AG10803 (cell line): Measurements from ENCODE around the gene KLK3.

Source experiments
- DNase-seq: peaks from one replicate; pipeline ENCODE4 v3.0.0; 2010; ENCODE audit warnings: low read depth
- H3K4me3 ChIP-seq: 2 replicates; pipeline ENCODE4 v1.5.1; 2011; ENCODE audit warnings: mild to moderate bottlenecking, low read length, control low read depth
- CTCF ChIP-seq: conservative IDR thresholded peaks from 2 replicates; pipeline ENCODE4 v1.5.1; 2011; ENCODE audit warnings: mild to moderate bottlenecking, low read length, control low read depth, inconsistent platforms

Gene KLK3

GRCh38 chr19:50823389-50824042 lies 31.2 kb upstream of the KLK3 start, which contains the start of gene KLK1:
KLK1 (minus strand) TSS chr19:50823787; CDS start chr19:50823748, 39 bp downstream.
- no peak for TF ChIP-seq CTCF
- H3K4me3 ChIP-seq: no peak within 1 kb of the TSS
- DNase-seq: no peak

- no peak overlapping the region for H3K4me3 ChIP-seq
- no peak for DNase-seq
- TF ChIP-seq CTCF: no peak
These were observed 28.0 kb upstream of the KLK3 start for GRCh38 chr19:50826492-50827240.

- no peak for DNase-seq
- no peak for TF ChIP-seq CTCF
- H3K4me3 ChIP-seq: no peak overlapping the region
These were observed 27.2 kb upstream of the KLK3 start for GRCh38 chr19:50827476-50827875.

- H3K4me3 ChIP-seq: no peak overlapping the region
- TF ChIP-seq CTCF: no peak
- no peak for DNase-seq
These were observed 24.9 kb upstream of the KLK3 start for GRCh38 chr19:50829801-50830200.

- no peak overlapping the region for H3K4me3 ChIP-seq
- no peak for TF ChIP-seq CTCF
- DNase-seq: no peak
These were observed 24.3 kb upstream of the KLK3 start for GRCh38 chr19:50830266-50831025.

- no peak overlapping the region for H3K4me3 ChIP-seq
- no peak for DNase-seq
- no peak for TF ChIP-seq CTCF
These were observed 23.7 kb upstream of the KLK3 start for GRCh38 chr19:50831026-50831396.
